HEK293 (cell line): ENCODE data around the gene FXYD3.

Source experiments
- YY2 ChIP-seq: fragments of 450-650 bp; formaldehyde crosslinking; IDR thresholded peaks from 2 replicates; pipeline ENCODE4 v1.5.1; 2016; ENCODE audit warnings: missing biosample characterization, missing genetic modification characterization
- ZNF112 ChIP-seq: fragments of 450-650 bp; formaldehyde crosslinking; IDR thresholded peaks from 2 replicates; pipeline ENCODE4 v1.5.0; 2017; ENCODE audit warnings: missing biosample characterization, missing genetic modification characterization
- ZNF2 ChIP-seq: fragments of 450-650 bp; formaldehyde crosslinking; IDR thresholded peaks from 2 replicates; pipeline ENCODE4 v1.5.1; 2016; ENCODE audit warnings: missing biosample characterization, missing genetic modification characterization
- ZNF24 ChIP-seq: fragments of 450-650 bp; formaldehyde crosslinking; IDR thresholded peaks from 2 replicates; pipeline ENCODE4 v1.5.1; 2016; ENCODE audit warnings: missing biosample characterization, missing genetic modification characterization
- ZNF350 ChIP-seq: fragments of 450-650 bp; formaldehyde crosslinking; IDR thresholded peaks from 2 replicates; pipeline ENCODE4 v1.5.0; 2017; ENCODE audit warnings: missing biosample characterization, mild to moderate bottlenecking, missing genetic modification characterization
- ZNF416 ChIP-seq: fragments of 450-650 bp; formaldehyde crosslinking; IDR thresholded peaks from 2 replicates; pipeline ENCODE4 v1.5.1; 2016; ENCODE audit warnings: missing biosample characterization, missing genetic modification characterization
- ZNF48 ChIP-seq: fragments of 450-650 bp; formaldehyde crosslinking; IDR thresholded peaks from 2 replicates; pipeline ENCODE4 v1.5.1; 2016; ENCODE audit warnings: missing biosample characterization, missing genetic modification characterization
- ZNF777 ChIP-seq: fragments of 450-650 bp; formaldehyde crosslinking; IDR thresholded peaks from 2 replicates; pipeline ENCODE4 v1.5.1; 2017; ENCODE audit warnings: missing biosample characterization, missing genetic modification characterization, borderline replicate concordance
- ZNF785 ChIP-seq: fragments of 450-650 bp; formaldehyde crosslinking; IDR thresholded peaks from 2 replicates; pipeline ENCODE4 v1.5.1; 2016; ENCODE audit warnings: missing biosample characterization, missing genetic modification characterization
- TF ChIP-seq, protein P1 (sequence below): fragments of 450-650 bp; formaldehyde crosslinking; IDR thresholded peaks from 2 replicates; pipeline ENCODE4 v1.5.1; 2016; ENCODE audit warnings: missing biosample characterization, missing genetic modification characterization

DNA sequence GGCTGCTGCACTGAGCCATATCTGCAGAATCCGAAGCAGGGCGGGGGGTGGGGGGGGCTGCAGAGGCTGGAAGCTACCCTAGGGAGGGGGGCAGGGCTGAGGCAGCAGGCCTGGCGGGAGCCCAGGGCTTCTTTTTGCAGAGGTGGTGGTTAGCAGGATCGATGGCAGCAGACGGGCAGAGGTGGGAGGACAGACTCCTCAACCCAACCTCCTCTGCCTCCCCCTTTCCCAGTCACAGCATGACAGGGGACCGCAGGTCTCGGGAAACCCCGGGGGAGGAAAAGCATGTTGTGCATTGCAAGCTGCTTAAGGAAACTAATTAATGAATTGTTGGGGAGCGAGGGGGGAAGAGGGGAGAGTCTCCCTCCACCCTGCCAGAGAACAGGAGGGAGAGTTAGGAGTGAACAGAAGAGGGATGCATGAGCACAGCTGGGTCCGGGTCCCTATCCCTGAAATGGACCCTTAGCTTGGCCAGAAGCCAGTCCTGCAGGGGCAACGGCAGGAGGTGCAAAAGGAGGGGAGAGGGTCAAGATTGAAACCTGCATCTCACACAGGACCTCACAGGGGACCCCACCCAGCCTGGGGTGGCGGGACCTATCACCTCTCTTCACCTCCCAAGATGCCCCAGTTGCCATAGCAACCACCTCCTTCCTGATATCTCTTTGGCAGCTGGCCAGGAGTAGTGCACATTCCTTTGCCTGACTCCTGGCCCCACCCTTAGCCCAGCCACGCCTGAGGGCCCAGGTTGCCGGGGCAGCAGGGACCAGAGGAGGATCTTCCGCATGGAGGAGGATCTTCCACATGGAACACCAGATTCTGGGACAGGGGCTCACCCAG lies 29.2 kb downstream of the FXYD3 start:
- TF ChIP-seq ZNF777 (tag by site-specific recombination) (no peak), ZNF24 (tag by site-specific recombination) (no peak), ZNF2 (peak; percentile 78; the same call in 1 of the 2 replicates), YY2 (tag by site-specific recombination) (no peak), ZNF350 (tag by site-specific recombination) (no peak), ZNF785 (tag by site-specific recombination) (no peak), ZNF48 (no peak), ZNF416 (no peak), ZNF112 (no peak; the same call in 1 of the 2 replicates)
- TF ChIP-seq, protein P1, sequence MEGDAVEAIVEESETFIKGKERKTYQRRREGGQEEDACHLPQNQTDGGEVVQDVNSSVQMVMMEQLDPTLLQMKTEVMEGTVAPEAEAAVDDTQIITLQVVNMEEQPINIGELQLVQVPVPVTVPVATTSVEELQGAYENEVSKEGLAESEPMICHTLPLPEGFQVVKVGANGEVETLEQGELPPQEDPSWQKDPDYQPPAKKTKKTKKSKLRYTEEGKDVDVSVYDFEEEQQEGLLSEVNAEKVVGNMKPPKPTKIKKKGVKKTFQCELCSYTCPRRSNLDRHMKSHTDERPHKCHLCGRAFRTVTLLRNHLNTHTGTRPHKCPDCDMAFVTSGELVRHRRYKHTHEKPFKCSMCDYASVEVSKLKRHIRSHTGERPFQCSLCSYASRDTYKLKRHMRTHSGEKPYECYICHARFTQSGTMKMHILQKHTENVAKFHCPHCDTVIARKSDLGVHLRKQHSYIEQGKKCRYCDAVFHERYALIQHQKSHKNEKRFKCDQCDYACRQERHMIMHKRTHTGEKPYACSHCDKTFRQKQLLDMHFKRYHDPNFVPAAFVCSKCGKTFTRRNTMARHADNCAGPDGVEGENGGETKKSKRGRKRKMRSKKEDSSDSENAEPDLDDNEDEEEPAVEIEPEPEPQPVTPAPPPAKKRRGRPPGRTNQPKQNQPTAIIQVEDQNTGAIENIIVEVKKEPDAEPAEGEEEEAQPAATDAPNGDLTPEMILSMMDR (tag by site-specific recombination) = no peak
